GM12874 (cell line): ENCODE results near the gene HDDC2.

Source experiments
- TF ChIP-seq, protein P1 (sequence below): IDR thresholded peaks from 2 replicates; pipeline ENCODE4 v1.5.1; 2011; ENCODE audit warnings: low read depth, mild to moderate bottlenecking, control low read depth, low read length, moderate library complexity; ENCODE audit not compliant: insufficient read depth

The HDDC2 gene

GRCh38 chr6:125274935-125275334 lies 26.8 kb downstream of the HDDC2 start:
- TF ChIP-seq, protein P1, sequence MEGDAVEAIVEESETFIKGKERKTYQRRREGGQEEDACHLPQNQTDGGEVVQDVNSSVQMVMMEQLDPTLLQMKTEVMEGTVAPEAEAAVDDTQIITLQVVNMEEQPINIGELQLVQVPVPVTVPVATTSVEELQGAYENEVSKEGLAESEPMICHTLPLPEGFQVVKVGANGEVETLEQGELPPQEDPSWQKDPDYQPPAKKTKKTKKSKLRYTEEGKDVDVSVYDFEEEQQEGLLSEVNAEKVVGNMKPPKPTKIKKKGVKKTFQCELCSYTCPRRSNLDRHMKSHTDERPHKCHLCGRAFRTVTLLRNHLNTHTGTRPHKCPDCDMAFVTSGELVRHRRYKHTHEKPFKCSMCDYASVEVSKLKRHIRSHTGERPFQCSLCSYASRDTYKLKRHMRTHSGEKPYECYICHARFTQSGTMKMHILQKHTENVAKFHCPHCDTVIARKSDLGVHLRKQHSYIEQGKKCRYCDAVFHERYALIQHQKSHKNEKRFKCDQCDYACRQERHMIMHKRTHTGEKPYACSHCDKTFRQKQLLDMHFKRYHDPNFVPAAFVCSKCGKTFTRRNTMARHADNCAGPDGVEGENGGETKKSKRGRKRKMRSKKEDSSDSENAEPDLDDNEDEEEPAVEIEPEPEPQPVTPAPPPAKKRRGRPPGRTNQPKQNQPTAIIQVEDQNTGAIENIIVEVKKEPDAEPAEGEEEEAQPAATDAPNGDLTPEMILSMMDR, result no peak

- TF ChIP-seq, protein P1, result no peak
These were observed 27.8 kb downstream of the HDDC2 start for GRCh38 chr6:125273965-125274364.

DNA sequence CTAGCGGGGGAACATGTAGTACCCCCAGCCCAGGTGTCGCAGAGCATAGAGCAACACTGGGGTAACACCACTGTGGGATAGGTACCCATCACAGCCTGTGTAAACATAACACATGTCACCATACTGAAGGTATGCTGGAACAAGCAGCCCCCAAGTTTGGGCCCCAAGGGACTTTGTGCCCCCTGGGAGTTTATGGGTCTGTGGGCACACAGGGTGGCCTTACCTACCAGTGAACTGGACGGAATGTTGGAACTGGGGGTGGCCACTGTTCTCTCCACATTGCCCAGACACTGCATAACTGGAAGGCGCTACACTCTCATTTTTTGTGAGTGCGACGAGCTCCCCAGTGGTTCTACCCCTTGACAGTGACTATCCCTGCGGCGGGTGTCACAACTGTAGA lies 28.5 kb downstream of the HDDC2 start:
- TF ChIP-seq, protein P1, result no peak

- TF ChIP-seq, protein P1, result no peak
These were observed 30.1 kb downstream of the HDDC2 start for GRCh38 chr6:125271486-125272159.

DNA sequence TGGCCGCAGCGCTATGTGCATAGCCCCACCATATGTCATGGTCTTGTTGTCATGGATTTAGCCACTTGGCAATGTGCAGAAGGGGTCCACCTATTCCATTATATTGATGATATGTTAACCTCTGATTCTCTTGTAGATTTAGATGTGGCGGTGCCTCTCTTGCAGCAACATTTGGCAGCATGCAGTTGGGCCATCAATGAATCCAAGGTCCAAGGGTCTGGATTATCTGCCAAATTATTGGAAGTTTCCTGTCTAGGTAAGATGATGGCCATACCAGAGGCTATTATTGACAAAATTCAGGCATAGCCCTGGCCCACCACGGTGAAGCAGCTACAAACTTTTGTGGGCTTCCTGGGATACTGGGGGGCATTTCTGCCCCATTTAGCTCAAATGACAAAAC lies 31.4 kb downstream of the HDDC2 start:
- TF ChIP-seq, protein P1, result no peak

DNA sequence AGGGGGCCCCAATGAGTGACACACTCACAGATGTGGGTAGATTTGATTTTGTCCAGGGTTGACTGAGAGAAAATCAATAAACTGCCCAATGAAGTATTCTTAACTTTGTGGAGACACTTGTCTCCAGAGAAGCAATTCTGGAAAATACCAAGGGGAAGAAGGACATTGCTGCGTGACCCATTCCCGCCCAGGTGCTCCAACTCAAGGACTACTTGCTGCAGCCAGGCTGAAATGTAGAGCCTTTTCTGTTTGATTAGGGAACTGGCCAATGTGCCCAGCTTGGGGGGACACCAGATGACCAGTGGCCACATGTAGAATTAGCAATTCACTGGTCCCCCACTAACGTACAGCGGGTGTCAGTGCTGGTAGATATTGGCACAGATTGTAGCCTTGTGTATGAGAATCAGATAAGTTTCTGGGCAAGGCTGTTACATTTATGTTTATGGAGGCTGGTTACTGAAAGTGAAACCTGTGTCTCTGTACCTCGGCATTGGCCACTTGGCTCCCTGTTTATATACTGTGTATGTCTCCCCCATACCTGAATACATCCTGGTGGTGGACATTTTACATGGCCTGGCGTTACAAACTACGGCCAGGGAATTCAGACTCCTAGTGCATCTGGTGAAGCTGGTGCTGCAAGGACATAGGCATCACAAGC lies 32.3 kb downstream of the HDDC2 start:
- TF ChIP-seq, protein P1, result no peak

DNA sequence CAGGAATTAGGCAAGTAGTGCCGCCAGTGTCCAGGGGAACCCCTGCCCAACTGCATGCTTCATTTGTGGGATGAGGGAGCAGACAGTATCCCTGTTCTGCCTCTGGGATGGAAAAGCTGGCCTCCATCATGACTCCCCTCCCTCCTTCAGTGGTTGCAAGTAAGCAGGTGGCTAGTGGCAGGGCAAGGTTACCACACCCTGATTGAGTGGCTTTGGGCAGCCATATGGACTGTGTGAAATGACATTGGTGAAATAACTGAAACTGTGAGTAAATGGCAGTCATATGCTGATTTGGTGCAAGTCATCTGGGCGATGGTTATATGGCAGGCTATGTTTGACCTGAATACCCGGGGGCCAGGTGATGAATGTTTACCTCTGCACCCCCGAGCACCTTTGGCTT lies 33.0 kb downstream of the HDDC2 start:
- TF ChIP-seq, protein P1, result no peak
